HG03196 (cell line): ENCODE data around the gene GARS1.

Experiments
- ATAC-seq: cut with Tn5 transposase; IDR thresholded peaks from one replicate; pipeline ENCODE4 v1.9.1; 2021; ENCODE audit not compliant: unreplicated experiment

GARS1 gene

GRCh38 chr7:30674420-30674819 lies 79.7 kb downstream of the GARS1 start:
- no peak for ATAC-seq

GRCh38 chr7:30674876-30675275 lies 80.2 kb downstream of the GARS1 start:
- ATAC-seq: no peak

- no peak for ATAC-seq
Observed at GRCh38 chr7:30678805-30679204, 84.1 kb downstream of the GARS1 start.

GRCh38 chr7:30679664-30680063 lies 85.0 kb downstream of the GARS1 start:
- ATAC-seq: no peak

- no peak for ATAC-seq
Observed at GRCh38 chr7:30681331-30681797, 86.7 kb downstream of the GARS1 start.

GRCh38 chr7:30681815-30682211 lies 87.1 kb downstream of the GARS1 start:
- no peak for ATAC-seq

- no peak for ATAC-seq
Observed at GRCh38 chr7:30682212-30683083, 87.8 kb downstream of the GARS1 start, which contains the start of gene CRHR2. Gene CRHR2 (minus strand): TSS chr7:30682456. CDS start chr7:30682280, 176 bp downstream.

GRCh38 chr7:30683306-30683705 lies 88.6 kb downstream of the GARS1 start:
- ATAC-seq: no peak
